Neural cell (in vitro differentiated cells): ENCODE data around the gene MOB2. TPM values are rescaled to one million over a fixed set of nuclear protein-coding genes. Genes with fewer than 3 reads are reported as not detected.

Source experiments
- H2AFZ ChIP-seq: fragments of 200-600, 300-800 bp; sonication (generic), shearing (Covaris generic); 2 replicates; pipeline ENCODE4 v1.6.0; 2014; ENCODE audit warnings: low read depth, mild to moderate bottlenecking, antibody characterized with exemption, low read length, moderate library complexity
- H3F3A ChIP-seq: fragments of 200-600 bp; shearing (Covaris generic); 2 replicates; pipeline ENCODE4 v1.6.1; 2016; ENCODE audit warnings: mild to moderate bottlenecking, moderate library complexity, mixed read lengths, antibody characterized with exemption, low read length; ENCODE audit not compliant: insufficient read depth, poor library complexity, severe bottlenecking
- H3K27ac ChIP-seq: fragments of 200-600, 300-800 bp; sonication (generic), shearing (Covaris generic); 2 replicates; pipeline ENCODE4 v1.5.1; 2014; ENCODE audit warnings: mild to moderate bottlenecking, low read length, moderate library complexity
- H3K27me3 ChIP-seq: fragments of 300-800, 200-600 bp; sonication (generic), shearing (Covaris generic); 2 replicates; pipeline ENCODE4 v1.6.0; 2014; ENCODE audit warnings: mild to moderate bottlenecking, low read depth, low read length, moderate library complexity; ENCODE audit not compliant: insufficient read depth
- H3K36me3 ChIP-seq: fragments of 300-800, 200-600 bp; sonication (generic), shearing (Covaris generic); 2 replicates; pipeline ENCODE4 v1.5.1; 2014; ENCODE audit warnings: mild to moderate bottlenecking, antibody characterized with exemption, low read length, moderate library complexity; ENCODE audit not compliant: insufficient read depth
- H3K4me2 ChIP-seq: fragments of 300-800, 200-600 bp; sonication (generic), shearing (Covaris generic); 2 replicates; pipeline ENCODE4 v1.6.0; 2014; ENCODE audit warnings: mild to moderate bottlenecking, low read length
- H3K4me3 ChIP-seq: fragments of 300-800, 200-600 bp; sonication (generic), shearing (Covaris generic); 2 replicates; pipeline ENCODE4 v1.5.1; 2014; ENCODE audit warnings: mild to moderate bottlenecking, low read length, moderate library complexity
- H3K79me2 ChIP-seq: fragments of 200-600 bp; shearing (Covaris generic); replicated peaks from 2 replicates; pipeline ENCODE4 v1.6.0; 2014; ENCODE audit warnings: mild to moderate bottlenecking, low read length, moderate library complexity; ENCODE audit not compliant: insufficient read depth
- H3K9ac ChIP-seq: fragments of 300-800, 200-600 bp; sonication (generic), shearing (Covaris generic); 2 replicates; pipeline ENCODE4 v1.6.1; 2016; ENCODE audit warnings: mild to moderate bottlenecking, low read length, mixed read lengths
- H3K9me2 ChIP-seq: fragments of 200-600 bp; shearing (Covaris generic); 2 replicates; pipeline ENCODE4 v1.6.1; 2016; ENCODE audit warnings: mild to moderate bottlenecking, low read length, mixed read lengths; ENCODE audit not compliant: insufficient read depth
- H3K9me3 ChIP-seq: fragments of 200-600, 300-800 bp; sonication (generic), shearing (Covaris generic); 2 replicates; pipeline ENCODE4 v1.6.1; 2016; ENCODE audit warnings: mild to moderate bottlenecking, mixed run types, low read length, moderate library complexity, mixed read lengths
- H4K20me1 ChIP-seq: fragments of 200-600 bp; shearing (Covaris generic); 2 replicates; pipeline ENCODE4 v1.6.1; 2016; ENCODE audit warnings: mild to moderate bottlenecking, mixed run types; ENCODE audit not compliant: insufficient read depth
- EP300 ChIP-seq: fragments of 450-650 bp; conservative IDR thresholded peaks from 2 replicates; pipeline ENCODE4 v1.6.1; 2014; ENCODE audit warnings: antibody characterized with exemption, mild to moderate bottlenecking, moderate library complexity; ENCODE audit not compliant: poor library complexity, severe bottlenecking
- EZH2 ChIP-seq: fragments of 200-600, 300-800 bp; shearing (Covaris generic), sonication (generic); IDR thresholded peaks from 2 replicates; pipeline ENCODE4 v1.6.1; 2014; ENCODE audit warnings: antibody characterized with exemption, low read length, borderline replicate concordance, mild to moderate bottlenecking; ENCODE audit not compliant: insufficient read depth, poor library complexity, severe bottlenecking
- MXI1 ChIP-seq: fragments of 450-650 bp; conservative IDR thresholded peaks from 2 replicates; pipeline ENCODE4 v1.6.1; 2014; ENCODE audit warnings: antibody characterized with exemption, mild to moderate bottlenecking; ENCODE audit not compliant: poor library complexity, severe bottlenecking
- POLR2AphosphoS5 ChIP-seq: IDR thresholded peaks from 2 replicates; pipeline ENCODE4 v1.6.1; 2012
- RAD21 ChIP-seq: fragments of 450-650 bp; conservative IDR thresholded peaks from 2 replicates; pipeline ENCODE4 v1.6.1; 2014; ENCODE audit warnings: antibody characterized with exemption, mild to moderate bottlenecking, moderate library complexity
- SMC3 ChIP-seq: fragments of 450-650 bp; conservative IDR thresholded peaks from 2 replicates; pipeline ENCODE4 v1.6.1; 2014; ENCODE audit warnings: antibody characterized with exemption, mild to moderate bottlenecking, moderate library complexity; ENCODE audit not compliant: poor library complexity
- TAF1 ChIP-seq: IDR thresholded peaks from 2 replicates; pipeline ENCODE4 v1.6.1; 2012; ENCODE audit warnings: low read depth
- polyA plus RNA-seq: library from polyadenylated mRNA; depleted of rRNA; stranded (reverse); fragments of >200 nt; gene quantifications from 2 replicates; pipeline ENCODE4 v1.2.3, GENCODE V29; 2014
- TF ChIP-seq, protein P1 (sequence below): IDR thresholded peaks from 2 replicates; pipeline ENCODE4 v1.6.1; 2012; ENCODE audit warnings: borderline replicate concordance
- TF ChIP-seq, protein P2 (sequence below): fragments of 450-650 bp; IDR thresholded peaks from 2 replicates; pipeline ENCODE4 v1.5.1; 2014; ENCODE audit warnings: antibody characterized with exemption, mild to moderate bottlenecking, moderate library complexity; ENCODE audit not compliant: poor library complexity, severe bottlenecking

Gene MOB2
- polyA plus RNA-seq, 1 donor from 2014 or later = 33.2 TPM

DNA sequence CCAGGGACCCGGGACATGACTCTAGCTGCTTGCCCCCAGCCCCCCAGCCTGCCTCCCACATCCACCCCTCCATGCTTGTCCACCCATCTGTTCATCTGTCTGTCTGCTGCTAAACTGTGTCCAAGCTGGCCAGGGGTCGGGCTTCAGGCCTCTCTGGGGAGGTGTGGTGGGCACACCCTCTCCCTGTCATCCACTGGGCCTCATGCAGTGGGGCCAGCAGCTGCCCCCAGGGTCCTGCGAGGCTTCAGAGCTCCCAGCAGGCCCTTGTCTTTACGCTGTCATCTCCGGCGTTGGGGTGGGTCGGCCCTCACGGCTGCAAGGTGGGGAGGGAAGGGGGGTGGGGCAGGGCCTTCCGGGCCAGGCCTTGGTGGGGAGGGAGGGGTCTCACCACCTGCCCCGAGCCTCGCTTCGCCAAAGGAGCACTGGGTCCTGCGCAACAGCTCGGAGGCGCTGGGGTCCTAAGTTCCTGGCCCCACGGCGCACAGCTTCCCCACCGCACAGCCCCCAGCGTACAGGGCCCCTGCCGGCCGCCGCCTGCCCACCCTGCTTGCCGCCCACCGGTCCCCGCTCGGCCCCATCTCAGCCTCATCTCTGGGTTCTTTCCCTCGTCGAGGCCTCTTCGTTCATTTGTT is 26.7 kb downstream of the MOB2 start:
- Histone ChIP-seq H2AFZ (no peak overlapping the region), H3K9me2 (no peaks in the 10 kb centered on the region), H4K20me1 (no peaks in the 10 kb centered on the region), H3K4me3 (no peak overlapping the region), H3K27ac (no peak overlapping the region), H3K9me3 (no peaks in the 10 kb centered on the region), H3K79me2 (no peaks in the 10 kb centered on the region), H3K4me2 (no peak overlapping the region), H3K36me3 (no peaks in the 10 kb centered on the region), H3K9ac (no peak overlapping the region), H3K27me3 (no peaks in the 10 kb centered on the region), H3F3A (no peaks in the 10 kb centered on the region)
- TF ChIP-seq EP300 = no peak
- TF ChIP-seq TAF1 = no peak
- no peak for TF ChIP-seq SMC3

DNA sequence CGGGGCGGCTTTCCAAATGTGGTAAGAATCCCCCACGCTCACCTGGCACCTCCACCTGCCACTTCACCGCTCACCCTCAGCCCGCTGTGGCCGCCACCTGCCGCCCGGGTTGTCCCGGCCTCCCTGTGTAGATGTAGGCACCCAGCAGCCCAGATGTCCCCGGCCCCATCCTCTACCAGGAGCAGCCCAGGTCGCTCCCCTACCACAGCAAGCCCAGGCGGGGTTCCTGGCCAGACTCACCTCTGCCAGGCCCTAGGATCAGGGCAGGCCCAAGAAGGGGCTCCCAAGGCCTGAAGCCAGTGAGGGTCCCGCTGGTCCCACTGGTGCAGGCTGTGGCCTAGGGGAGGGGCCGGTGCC is 27.4 kb downstream of the MOB2 start:
- Histone ChIP-seq H3K9me3 (no peaks in the 10 kb centered on the region), H3K9ac (no peak overlapping the region), H3K27me3 (no peaks in the 10 kb centered on the region), H3K4me2 (no peak overlapping the region), H3K27ac (no peak overlapping the region), H3K36me3 (no peaks in the 10 kb centered on the region), H4K20me1 (no peaks in the 10 kb centered on the region), H3K79me2 (no peaks in the 10 kb centered on the region), H2AFZ (no peak overlapping the region), H3K4me3 (no peak overlapping the region), H3K9me2 (no peaks in the 10 kb centered on the region), H3F3A (no peaks in the 10 kb centered on the region)
- TF ChIP-seq EP300 (no peak), TAF1 (no peak), EZH2 (no peak), MXI1 (no peak), RAD21 (no peak), SMC3 (no peak), POLR2AphosphoS5 (no peak)
- TF ChIP-seq, protein P1, sequence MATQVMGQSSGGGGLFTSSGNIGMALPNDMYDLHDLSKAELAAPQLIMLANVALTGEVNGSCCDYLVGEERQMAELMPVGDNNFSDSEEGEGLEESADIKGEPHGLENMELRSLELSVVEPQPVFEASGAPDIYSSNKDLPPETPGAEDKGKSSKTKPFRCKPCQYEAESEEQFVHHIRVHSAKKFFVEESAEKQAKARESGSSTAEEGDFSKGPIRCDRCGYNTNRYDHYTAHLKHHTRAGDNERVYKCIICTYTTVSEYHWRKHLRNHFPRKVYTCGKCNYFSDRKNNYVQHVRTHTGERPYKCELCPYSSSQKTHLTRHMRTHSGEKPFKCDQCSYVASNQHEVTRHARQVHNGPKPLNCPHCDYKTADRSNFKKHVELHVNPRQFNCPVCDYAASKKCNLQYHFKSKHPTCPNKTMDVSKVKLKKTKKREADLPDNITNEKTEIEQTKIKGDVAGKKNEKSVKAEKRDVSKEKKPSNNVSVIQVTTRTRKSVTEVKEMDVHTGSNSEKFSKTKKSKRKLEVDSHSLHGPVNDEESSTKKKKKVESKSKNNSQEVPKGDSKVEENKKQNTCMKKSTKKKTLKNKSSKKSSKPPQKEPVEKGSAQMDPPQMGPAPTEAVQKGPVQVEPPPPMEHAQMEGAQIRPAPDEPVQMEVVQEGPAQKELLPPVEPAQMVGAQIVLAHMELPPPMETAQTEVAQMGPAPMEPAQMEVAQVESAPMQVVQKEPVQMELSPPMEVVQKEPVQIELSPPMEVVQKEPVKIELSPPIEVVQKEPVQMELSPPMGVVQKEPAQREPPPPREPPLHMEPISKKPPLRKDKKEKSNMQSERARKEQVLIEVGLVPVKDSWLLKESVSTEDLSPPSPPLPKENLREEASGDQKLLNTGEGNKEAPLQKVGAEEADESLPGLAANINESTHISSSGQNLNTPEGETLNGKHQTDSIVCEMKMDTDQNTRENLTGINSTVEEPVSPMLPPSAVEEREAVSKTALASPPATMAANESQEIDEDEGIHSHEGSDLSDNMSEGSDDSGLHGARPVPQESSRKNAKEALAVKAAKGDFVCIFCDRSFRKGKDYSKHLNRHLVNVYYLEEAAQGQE = no peak
- TF ChIP-seq, protein P2, sequence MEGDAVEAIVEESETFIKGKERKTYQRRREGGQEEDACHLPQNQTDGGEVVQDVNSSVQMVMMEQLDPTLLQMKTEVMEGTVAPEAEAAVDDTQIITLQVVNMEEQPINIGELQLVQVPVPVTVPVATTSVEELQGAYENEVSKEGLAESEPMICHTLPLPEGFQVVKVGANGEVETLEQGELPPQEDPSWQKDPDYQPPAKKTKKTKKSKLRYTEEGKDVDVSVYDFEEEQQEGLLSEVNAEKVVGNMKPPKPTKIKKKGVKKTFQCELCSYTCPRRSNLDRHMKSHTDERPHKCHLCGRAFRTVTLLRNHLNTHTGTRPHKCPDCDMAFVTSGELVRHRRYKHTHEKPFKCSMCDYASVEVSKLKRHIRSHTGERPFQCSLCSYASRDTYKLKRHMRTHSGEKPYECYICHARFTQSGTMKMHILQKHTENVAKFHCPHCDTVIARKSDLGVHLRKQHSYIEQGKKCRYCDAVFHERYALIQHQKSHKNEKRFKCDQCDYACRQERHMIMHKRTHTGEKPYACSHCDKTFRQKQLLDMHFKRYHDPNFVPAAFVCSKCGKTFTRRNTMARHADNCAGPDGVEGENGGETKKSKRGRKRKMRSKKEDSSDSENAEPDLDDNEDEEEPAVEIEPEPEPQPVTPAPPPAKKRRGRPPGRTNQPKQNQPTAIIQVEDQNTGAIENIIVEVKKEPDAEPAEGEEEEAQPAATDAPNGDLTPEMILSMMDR = no peak
